GM18526 (cell line): ENCODE data around the gene CRYBA4.

Experiments
- POLR2A ChIP-seq: IDR thresholded peaks from 3 replicates; pipeline ENCODE4 v1.6.1; 2011; ENCODE audit not compliant: insufficient read length; ENCODE audit errors: extremely low read depth

Gene CRYBA4

GRCh38 chr22:26658671-26659478, 37.1 kb downstream of the CRYBA4 start:
- TF ChIP-seq POLR2A, result peak; percentile 26

- no peak for TF ChIP-seq POLR2A
These were observed 38.6 kb downstream of the CRYBA4 start for GRCh38 chr22:26660356-26660755.

- no peak for TF ChIP-seq POLR2A
These were observed 39.3 kb downstream of the CRYBA4 start for GRCh38 chr22:26660961-26661578.

- TF ChIP-seq POLR2A, result no peak
These were observed 40.4 kb downstream of the CRYBA4 start for GRCh38 chr22:26662160-26662559.

- TF ChIP-seq POLR2A, result no peak
These were observed 41.7 kb downstream of the CRYBA4 start for GRCh38 chr22:26663374-26663923.

GRCh38 chr22:26665813-26666231, 44.1 kb downstream of the CRYBA4 start:
- TF ChIP-seq POLR2A, result no peak

- TF ChIP-seq POLR2A, result no peak
These were observed 45.4 kb downstream of the CRYBA4 start for GRCh38 chr22:26667140-26667539.

- TF ChIP-seq POLR2A, result no peak
These were observed 47.3 kb downstream of the CRYBA4 start for GRCh38 chr22:26669060-26669481.

- TF ChIP-seq POLR2A, result no peak
These were observed 48.7 kb downstream of the CRYBA4 start for GRCh38 chr22:26670459-26670858.

GRCh38 chr22:26671317-26672059, 49.7 kb downstream of the CRYBA4 start:
- TF ChIP-seq POLR2A, result peak; percentile 40

GRCh38 chr22:26672060-26672471, 50.3 kb downstream of the CRYBA4 start:
- no peak for TF ChIP-seq POLR2A

GRCh38 chr22:26672590-26673468, 51.1 kb downstream of the CRYBA4 start:
- TF ChIP-seq POLR2A, result peak; percentile 76

- TF ChIP-seq POLR2A, result no peak
These were observed 51.7 kb downstream of the CRYBA4 start for GRCh38 chr22:26673486-26673885.
